DMS53 treated with DMSO at 0.1 percent for 48 hours (cell line): ENCODE results near the gene MAML2.

Experiments
- DNase-seq: peaks from one replicate; lab custom pipeline; 2025; ENCODE audit not compliant: unreplicated experiment; lab: John Stamatoyannopoulos, UW

Gene MAML2

DNA sequence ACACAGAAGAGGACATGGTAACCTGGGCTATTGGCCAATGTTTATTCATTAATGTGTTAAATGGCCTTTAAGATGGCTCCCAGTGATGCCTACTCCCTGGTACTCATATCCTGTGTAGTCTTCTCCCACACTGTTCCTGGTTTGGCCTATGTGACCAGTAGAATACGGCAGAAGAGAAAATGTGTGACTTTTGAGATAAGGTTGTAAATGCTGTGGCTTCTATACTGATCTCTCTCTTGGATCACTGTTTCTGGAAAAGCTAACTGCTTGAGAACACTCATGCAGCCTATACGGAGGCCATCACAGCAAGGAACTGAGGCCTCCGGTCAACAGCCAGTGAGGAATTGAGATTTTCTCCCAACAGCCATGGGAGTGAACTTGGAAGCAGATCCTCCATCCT lies 24.1 kb downstream of the MAML2 start:
- DNase-seq = no peak

DNA sequence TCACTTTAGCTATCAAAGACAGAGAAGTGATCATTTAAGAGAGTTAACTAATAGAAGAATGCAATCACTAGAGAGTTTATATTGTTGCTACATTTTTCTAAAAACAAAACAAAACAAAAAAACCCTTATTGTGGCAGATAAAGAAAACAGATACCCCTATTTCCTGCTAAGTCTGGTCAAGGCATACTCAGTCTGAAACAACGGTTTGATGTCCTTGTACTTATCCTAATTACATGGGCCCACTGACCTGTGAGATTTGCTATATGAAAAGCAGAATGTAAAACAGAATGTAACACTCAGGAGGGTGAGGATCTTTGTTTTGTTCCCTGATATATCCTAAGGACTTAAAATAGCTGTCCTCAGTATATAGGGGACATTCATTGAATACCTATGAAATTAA lies 24.6 kb downstream of the MAML2 start:
- DNase-seq = no peak

- DNase-seq = no peak
Measured at GRCh38 chr11:96317985-96318384, 25.0 kb downstream of the MAML2 start.

DNA sequence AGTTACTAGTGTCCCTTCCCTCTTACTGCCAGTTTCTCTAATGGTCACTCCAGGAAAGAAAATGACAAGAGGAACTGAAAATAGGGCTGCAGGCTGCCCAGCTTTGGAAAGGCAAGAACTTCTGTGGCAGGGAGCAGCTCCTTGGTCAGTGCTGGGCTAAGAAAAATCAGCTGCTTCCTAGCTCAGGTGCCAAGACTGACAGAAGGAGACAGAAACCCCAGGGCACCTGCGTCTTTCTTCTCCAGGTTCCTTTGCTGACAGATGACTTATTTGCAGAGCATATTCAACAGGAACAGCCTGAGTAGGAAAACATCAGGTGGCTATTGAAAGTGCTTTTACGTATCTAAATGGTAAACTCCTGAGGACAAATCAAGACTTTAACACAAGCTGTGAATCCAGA lies 25.4 kb downstream of the MAML2 start:
- no peak for DNase-seq

GRCh38 chr11:96316869-96317268 lies 26.1 kb downstream of the MAML2 start:
- DNase-seq = no peak

DNA sequence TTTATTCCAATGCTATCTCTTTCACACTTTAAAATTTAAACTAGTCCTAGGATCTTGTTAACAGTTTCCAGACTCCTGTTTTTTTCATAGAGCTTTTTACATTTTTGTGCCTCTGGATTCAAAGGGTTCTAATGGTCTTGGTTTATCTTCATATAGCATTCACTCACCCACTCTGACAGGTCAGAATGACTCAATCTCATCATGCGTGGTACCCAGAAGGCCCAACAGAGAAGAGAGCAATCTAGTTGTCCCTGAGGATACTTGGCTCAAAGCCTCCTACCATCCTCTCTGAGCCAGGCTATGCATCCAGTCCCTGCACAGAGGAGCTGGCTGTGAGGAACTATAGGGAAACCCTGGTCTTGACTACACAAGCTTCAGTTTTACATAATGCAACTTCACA lies 27.5 kb downstream of the MAML2 start:
- no peak for DNase-seq

GRCh38 chr11:96314326-96315020 lies 28.5 kb downstream of the MAML2 start:
- DNase-seq = no peak

GRCh38 chr11:96313163-96313562 lies 29.8 kb downstream of the MAML2 start:
- DNase-seq = no peak

DNA sequence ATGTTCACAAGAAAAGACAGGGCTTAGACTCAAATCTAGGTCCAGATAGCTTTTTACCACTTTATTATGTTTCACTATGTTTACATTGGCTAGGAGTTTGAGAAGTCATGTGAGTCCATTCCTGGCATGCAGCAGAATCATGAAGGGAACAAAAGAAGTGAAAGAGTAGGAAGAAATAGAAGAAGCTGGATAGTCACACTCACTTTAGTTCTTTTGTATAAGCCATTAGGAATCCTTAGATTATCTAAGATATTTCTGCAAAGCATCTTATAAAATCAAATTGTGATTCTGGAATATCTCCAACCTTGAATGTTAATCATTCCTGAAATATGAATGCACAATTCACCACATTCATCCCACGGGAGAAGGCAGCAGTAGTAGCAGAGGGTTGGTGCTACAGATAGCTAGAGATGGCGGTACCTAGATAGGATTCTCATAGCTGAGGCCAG lies 31.9 kb downstream of the MAML2 start:
- DNase-seq = no peak

GRCh38 chr11:96310236-96310635 lies 32.8 kb downstream of the MAML2 start:
- no peak for DNase-seq

DNA sequence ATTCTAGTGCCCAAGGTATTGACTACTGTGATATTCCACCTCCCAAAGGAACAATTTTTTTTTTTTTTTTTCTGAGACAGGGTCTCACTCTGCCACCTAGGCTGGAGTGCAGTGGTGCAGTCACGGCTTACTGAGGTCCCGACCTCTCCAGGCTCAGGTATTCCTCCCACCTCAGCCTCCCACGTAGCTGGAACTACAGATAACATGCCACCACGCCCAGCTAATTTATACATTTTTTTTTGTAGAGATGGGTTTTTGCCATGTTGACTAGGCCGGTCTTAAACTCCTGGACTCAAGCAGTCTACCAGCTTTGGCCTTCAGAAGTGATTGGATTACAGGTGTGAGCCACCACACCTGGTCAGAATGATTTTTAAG lies 33.4 kb downstream of the MAML2 start:
- DNase-seq = no peak

GRCh38 chr11:96309016-96309642 lies 33.9 kb downstream of the MAML2 start:
- DNase-seq = no peak

GRCh38 chr11:96307776-96308140 lies 35.2 kb downstream of the MAML2 start:
- DNase-seq = no peak

- peak; percentile 70 for DNase-seq
Measured at GRCh38 chr11:96306933-96307775, 35.8 kb downstream of the MAML2 start.

DNA sequence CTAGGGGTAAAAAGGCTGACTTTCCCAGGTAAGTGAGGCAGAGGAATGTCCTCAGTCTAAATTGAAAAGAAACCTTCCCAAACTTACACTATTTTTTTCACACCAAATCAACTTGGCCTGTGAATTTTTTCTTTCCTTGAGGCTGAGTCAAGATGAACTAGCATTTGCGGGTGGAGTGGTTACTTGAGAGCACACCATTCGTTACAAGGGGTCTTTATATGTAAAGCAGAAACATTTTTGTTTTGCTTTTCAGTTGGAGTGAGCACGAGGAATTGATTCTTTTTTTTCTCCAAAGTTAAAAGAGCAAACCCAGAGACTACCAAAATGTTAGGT lies 36.4 kb downstream of the MAML2 start:
- DNase-seq = no peak

DNA sequence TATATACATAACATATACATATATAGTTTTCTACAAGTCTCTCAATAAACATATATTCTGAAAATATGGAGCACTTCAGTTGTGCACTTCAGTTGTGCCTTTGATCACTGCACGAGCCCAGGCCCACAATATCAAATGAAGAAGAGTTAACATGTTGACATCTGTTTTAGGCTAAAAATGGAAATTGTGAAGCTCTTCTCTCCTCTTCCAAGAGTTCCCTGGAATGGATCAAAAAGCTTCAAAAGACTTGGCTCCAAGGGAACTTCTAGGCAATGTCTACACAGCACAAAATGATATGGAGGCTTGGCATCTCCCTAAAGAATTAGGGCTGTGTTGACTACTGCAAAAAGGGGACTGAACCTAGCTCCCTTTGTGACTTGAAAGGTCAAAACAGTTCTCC lies 36.9 kb downstream of the MAML2 start:
- no peak for DNase-seq

DNA sequence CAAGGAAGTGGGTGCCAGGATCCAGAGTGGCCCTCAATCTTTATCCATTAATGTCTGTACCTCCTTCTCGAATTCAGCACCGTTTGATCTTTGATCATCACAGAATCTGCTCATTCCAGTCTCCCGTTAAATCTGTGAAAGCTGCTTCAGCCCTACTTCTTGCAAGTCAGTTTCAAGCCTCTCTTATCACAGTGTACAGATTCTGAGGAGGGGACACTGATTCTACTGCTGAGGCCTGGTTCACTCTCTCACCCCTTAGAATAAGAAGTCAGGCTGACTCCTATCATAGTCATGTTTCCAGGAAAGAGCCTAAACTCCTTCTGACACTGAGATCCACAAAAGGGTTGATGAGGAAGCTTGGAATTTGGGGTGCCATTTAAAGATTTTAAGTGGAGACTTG lies 39.0 kb downstream of the MAML2 start:
- DNase-seq = no peak

DNA sequence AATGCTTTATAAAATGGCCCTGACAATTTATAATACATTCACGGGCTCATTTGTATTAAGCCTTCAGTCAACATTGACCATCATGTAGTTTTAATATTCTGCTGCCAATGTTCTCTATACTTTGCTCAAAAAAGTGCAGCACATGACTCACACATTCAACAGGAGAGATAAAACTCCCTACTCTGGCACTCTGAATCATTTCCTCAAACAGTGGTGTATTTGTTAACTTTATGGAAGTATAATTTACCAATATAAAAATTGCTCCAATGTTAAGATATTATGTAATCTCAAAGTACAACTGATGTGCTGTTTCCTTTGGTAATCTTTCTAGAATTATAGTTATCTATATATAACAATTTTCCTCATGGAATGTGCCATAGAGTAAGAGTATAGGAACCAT lies 39.9 kb downstream of the MAML2 start:
- peak; percentile 29 for DNase-seq

DNA sequence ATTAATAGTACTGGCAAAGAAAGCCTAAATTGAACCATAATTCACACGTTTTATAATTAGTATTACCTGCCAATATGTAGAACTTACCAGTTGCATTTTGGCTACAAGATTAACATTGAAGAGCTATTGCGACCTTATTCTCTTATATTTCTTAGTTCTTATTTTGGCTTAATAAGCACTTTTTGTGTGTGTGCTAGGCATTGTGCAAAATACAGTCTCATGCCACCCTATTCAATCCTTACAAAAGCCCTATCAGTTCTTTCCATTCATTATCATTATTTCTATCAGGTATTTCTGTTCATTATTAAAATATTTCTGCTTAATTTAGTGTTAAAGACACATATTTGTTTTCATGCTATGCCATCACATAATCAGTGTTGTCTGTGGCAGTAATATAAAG lies 41.2 kb downstream of the MAML2 start:
- DNase-seq = no peak

DNA sequence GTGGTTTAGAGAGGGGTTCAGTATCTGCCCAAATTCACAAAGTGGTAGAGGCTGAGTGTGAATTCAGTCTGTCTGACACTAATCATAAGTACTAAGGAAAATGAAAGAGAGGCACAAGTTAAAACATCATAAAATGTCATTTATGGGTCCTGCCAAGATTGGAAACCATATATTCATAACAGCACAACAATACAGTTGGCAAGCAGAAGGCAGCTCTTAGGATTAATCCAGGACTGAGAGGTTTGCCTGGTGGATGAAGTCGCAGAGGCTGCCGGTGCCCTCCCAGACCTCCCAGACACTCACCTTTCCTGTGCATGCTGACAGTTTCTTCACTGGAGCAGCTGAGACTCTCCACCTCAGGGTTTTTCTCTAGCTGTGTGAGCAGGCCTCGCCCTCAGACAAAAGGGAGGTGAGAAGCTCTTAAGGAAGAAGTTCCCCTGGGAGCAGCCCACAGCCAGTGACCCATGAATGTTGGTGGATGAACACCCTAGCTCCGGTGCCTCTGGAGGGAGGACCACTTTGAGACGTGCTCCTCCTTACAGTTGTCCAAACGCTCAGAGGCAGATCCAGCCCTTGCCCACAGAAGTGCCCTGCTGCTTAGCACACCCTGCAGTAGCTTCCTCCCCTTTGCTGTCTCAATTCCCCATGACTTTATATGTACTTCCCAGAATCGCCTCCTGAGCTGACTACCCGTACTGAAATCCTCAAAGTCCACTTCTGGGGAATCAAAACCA lies 43.7 kb downstream of the MAML2 start:
- no peak for DNase-seq

DNA sequence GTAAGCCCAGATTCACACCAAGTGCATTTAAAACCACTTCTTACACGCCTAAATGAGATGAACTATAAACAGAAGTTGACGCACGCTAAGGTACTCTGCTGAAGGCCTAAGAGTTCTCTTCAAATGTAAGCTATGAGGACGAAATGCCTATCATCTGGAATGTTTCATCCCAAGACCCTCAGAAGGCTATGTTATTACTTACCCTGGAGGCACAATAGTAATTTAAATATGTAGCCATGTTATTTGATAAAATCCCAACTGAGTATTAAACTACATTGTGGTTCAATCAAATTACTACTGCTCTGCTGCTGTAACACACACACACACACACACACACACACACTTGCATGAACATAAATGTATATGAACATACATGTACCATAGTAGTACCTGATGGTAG lies 47.6 kb downstream of the MAML2 start:
- no peak for DNase-seq

GRCh38 chr11:96294289-96294688 lies 48.7 kb downstream of the MAML2 start:
- no peak for DNase-seq
